GM12873 (cell line): ENCODE results near the gene IDS.
A peak's percentile ranks its signal among the peaks of the same experiment; 100 is the strongest.

Source experiments
- CTCF ChIP-seq: IDR thresholded peaks from 2 replicates; pipeline ENCODE4 v1.5.1; 2012; ENCODE audit warnings: low read depth, mild to moderate bottlenecking, moderate library complexity, low read length, control low read depth; ENCODE audit not compliant: insufficient read depth; ENCODE audit errors: missing control alignments

The IDS gene

GRCh38 chrX:149473092-149473491, 32.0 kb downstream of the IDS start:
- TF ChIP-seq CTCF = no peak

DNA sequence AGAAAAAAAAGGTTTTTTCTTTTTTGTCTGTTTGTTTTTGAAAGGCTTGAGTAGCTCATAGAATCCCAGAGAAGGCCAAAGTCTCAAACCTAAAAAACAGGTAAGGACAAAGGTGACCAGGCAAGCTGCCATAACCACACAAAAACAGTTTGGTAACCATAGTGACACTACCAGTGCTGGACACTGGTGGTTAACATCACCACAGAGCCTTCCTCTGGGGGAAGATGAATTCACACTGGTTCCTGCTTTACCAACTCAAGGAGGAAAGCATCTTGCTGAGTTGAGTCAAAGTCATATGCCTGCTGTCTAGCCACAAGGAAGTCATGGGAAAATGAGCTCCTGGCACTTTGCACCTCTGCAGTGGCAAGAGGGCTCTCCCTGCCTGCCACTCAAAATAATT, 32.5 kb downstream of the IDS start:
- TF ChIP-seq CTCF = no peak

GRCh38 chrX:149471397-149471796, 33.7 kb downstream of the IDS start:
- TF ChIP-seq CTCF = no peak

- peak; percentile 84 for TF ChIP-seq CTCF
Observed at GRCh38 chrX:149470955-149471354, 34.2 kb downstream of the IDS start.

- no peak for TF ChIP-seq CTCF
Observed at GRCh38 chrX:149469406-149469805, 35.7 kb downstream of the IDS start.

DNA sequence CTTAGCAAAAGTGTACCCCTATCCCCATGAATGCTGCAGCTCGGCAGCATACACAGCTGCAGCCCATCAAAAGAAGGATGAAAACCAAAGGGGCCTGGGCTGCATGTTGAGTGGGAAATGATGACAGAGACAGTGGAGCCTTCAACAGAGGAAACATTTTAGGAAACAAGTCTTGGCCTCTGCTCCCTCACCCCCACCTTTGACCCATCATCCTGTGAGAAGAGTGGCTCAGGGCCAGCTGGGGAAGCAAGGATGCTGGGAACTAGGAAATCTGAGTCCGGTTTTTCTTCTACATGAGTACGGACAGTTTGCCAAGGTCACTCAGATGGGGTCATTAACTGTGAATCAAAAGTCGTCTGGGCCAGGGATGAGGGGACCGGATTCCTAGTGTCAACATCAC, 37.2 kb downstream of the IDS start:
- TF ChIP-seq CTCF = no peak

DNA sequence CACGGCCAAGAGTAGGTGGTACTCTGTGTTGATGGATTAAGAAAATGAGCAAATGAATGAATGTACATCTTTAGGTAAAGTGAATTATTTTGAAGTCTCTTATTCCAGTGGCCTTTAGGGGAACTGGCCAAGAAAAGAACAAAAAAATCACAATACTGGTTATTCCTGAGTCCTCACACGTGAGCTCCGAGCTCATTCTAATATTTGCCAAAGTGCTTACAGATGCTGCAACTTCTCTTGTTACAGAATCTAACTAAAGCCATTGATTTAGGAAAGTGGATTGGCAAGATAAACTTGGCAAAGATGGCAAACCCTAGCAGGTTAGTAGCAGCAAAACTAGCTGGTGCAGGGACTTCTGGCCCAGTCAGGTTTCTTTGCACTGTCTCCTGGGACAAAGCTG, 37.6 kb downstream of the IDS start:
- no peak for TF ChIP-seq CTCF
